Measurements from ENCODE around the gene KLHDC7B. TPM values are rescaled to one million over a fixed set of nuclear protein-coding genes. Genes with fewer than 3 reads are reported as not detected.
A peak's percentile ranks its signal among the peaks of the same experiment; 100 is the strongest.

KLHDC7B gene
- total RNA-seq, 1 donor from 2014 or later = 7.2 TPM

- Mint-ChIP-seq H3K9me3 (ENCODE audit: low read depth) (no peaks in the 10 kb centered on the region), H3K36me3 (ENCODE audit: low read depth) (peaks cover 9% of the 10 kb centered on the region), H3K27me3 (ENCODE audit: low read depth) (no peaks in the 10 kb centered on the region), H3K4me1 (ENCODE audit: low read depth) (peaks cover 19% of the 10 kb centered on the region), H3K4me3 (ENCODE audit: unreplicated experiment) (peak overlapping the region; percentile 88), H3K27ac (ENCODE audit: unreplicated experiment) (peak overlapping the region; percentile 37)
- TF ChIP-seq CTCF (IDR thresholded peaks at IDR 0.05) = peak; percentile 32
- DNase-seq (ENCODE audit: low spot score) = peak; percentile 60
Measured at GRCh38 chr22:50583294-50583861, 37.7 kb downstream of the KLHDC7B start.

GRCh38 chr22:50584106-50585096 lies 38.7 kb downstream of the KLHDC7B start:
- Mint-ChIP-seq H3K4me3 (ENCODE audit: unreplicated experiment) (peak overlapping the region; percentile 88), H3K36me3 (ENCODE audit: low read depth) (peaks cover 9% of the 10 kb centered on the region), H3K27ac (ENCODE audit: unreplicated experiment) (no peak overlapping the region), H3K4me1 (ENCODE audit: low read depth) (peaks cover 18% of the 10 kb centered on the region), H3K27me3 (ENCODE audit: low read depth) (no peaks in the 10 kb centered on the region), H3K9me3 (ENCODE audit: low read depth) (no peaks in the 10 kb centered on the region)
- no peak for TF ChIP-seq CTCF (IDR thresholded peaks at IDR 0.05)
- DNase-seq (ENCODE audit: low spot score) = peak; percentile 22

- H3K27ac Mint-ChIP-seq (ENCODE audit: unreplicated experiment) = no peak overlapping the region
- H3K9me3 Mint-ChIP-seq (ENCODE audit: low read depth) = no peaks in the 10 kb centered on the region
- H3K27me3 Mint-ChIP-seq (ENCODE audit: low read depth) = no peaks in the 10 kb centered on the region
- DNase-seq (ENCODE audit: low spot score) = peak; percentile 21
- H3K4me1 Mint-ChIP-seq (ENCODE audit: low read depth) = peaks cover 14% of the 10 kb centered on the region
- H3K4me3 Mint-ChIP-seq (ENCODE audit: unreplicated experiment) = no peak overlapping the region
- peaks cover 3% of the 10 kb centered on the region for H3K36me3 Mint-ChIP-seq (ENCODE audit: low read depth)
- no peak for TF ChIP-seq CTCF (IDR thresholded peaks at IDR 0.05)
Measured at GRCh38 chr22:50585238-50585637, 39.5 kb downstream of the KLHDC7B start.

- H3K36me3 Mint-ChIP-seq (ENCODE audit: low read depth) = no peaks in the 10 kb centered on the region
- peak; percentile 55 for DNase-seq (ENCODE audit: low spot score)
- no peak for TF ChIP-seq CTCF (IDR thresholded peaks at IDR 0.05)
- H3K9me3 Mint-ChIP-seq (ENCODE audit: low read depth) = no peaks in the 10 kb centered on the region
- no peak overlapping the region for H3K27ac Mint-ChIP-seq (ENCODE audit: unreplicated experiment)
- no peaks in the 10 kb centered on the region for H3K27me3 Mint-ChIP-seq (ENCODE audit: low read depth)
- peaks cover 14% of the 10 kb centered on the region for H3K4me1 Mint-ChIP-seq (ENCODE audit: low read depth)
- no peak overlapping the region for H3K4me3 Mint-ChIP-seq (ENCODE audit: unreplicated experiment)
Measured at GRCh38 chr22:50585781-50586180, 40.1 kb downstream of the KLHDC7B start.

- no peaks in the 10 kb centered on the region for H3K9me3 Mint-ChIP-seq (ENCODE audit: low read depth)
- no peak overlapping the region for H3K27ac Mint-ChIP-seq (ENCODE audit: unreplicated experiment)
- peaks cover 13% of the 10 kb centered on the region for H3K4me1 Mint-ChIP-seq (ENCODE audit: low read depth)
- TF ChIP-seq CTCF (IDR thresholded peaks at IDR 0.05) = no peak
- no peak overlapping the region for H3K4me3 Mint-ChIP-seq (ENCODE audit: unreplicated experiment)
- H3K27me3 Mint-ChIP-seq (ENCODE audit: low read depth) = no peaks in the 10 kb centered on the region
- H3K36me3 Mint-ChIP-seq (ENCODE audit: low read depth) = no peaks in the 10 kb centered on the region
- peak; percentile 60 for DNase-seq (ENCODE audit: low spot score)
Measured at GRCh38 chr22:50586416-50586815, 40.7 kb downstream of the KLHDC7B start.

Measured in chondrocyte (in vitro differentiated cells).